Stomach (tissue), 4 donors: ENCODE measurements around the gene NANOS3.

Experiments used
- CTCF ChIP-seq, 7 experiments: fragments of 450-650 bp in 4 of 7; fragments of 200-600 bp in 3 of 7; sonication (generic) in 3 of 7; IDR thresholded peaks; one replicate each; pipeline ENCODE4 v1.5.1; 2016 to 2019; ENCODE audit warnings: antibody characterized with exemption in 7 of 7, control low read depth in 2 of 7, mild to moderate bottlenecking in 1 of 7
- EP300 ChIP-seq: sonication (generic); formaldehyde crosslinking; IDR thresholded peaks from one replicate; pipeline ENCODE4 v1.6.1; 2017; ENCODE audit warnings: antibody characterized with exemption
- POLR2A ChIP-seq, 4 donors: fragments of 450-650 bp; IDR thresholded peaks; one replicate each; pipeline ENCODE4 v1.6.1; 2016; ENCODE audit warnings: antibody characterized with exemption in 4 of 4, control low read depth in 2 of 4, mild to moderate bottlenecking in 1 of 4, moderate library complexity in 1 of 4
- POLR2AphosphoS5 ChIP-seq, 3 donors: sonication (generic); formaldehyde crosslinking; IDR thresholded peaks; one replicate each; pipeline ENCODE4 v1.6.1; 2016; ENCODE audit warnings: antibody characterized with exemption in 3 of 3

- no peak for TF ChIP-seq CTCF (IDR thresholded peaks at IDR 0.05)
- TF ChIP-seq POLR2AphosphoS5 (IDR thresholded peaks at IDR 0.05) = peak; percentile 78 to 95 (median 87)
- TF ChIP-seq EP300 = no peak
- no peak for TF ChIP-seq POLR2A (IDR thresholded peaks at IDR 0.05)
Observed at GRCh38 chr19:13839130-13839937, 37.6 kb upstream of the NANOS3 start.
